HepG2 (cell line): ENCODE data around the gene WDR45B. TPM values are rescaled to one million over a fixed set of nuclear protein-coding genes. Genes with fewer than 3 reads are reported as not detected.
A peak's percentile ranks its signal among the peaks of the same experiment; 100 is the strongest.

Experiments
- ARNTL ChIP-seq: sonication (generic); formaldehyde crosslinking; IDR thresholded peaks from 2 replicates; pipeline ENCODE4 v1.4.0; 2020; ENCODE audit warnings: mild to moderate bottlenecking, missing genetic modification reagents
- ATF7-NPFF ChIP-seq: sonication (generic); formaldehyde crosslinking; IDR thresholded peaks from 2 replicates; pipeline ENCODE4 v1.8.1; 2023; ENCODE audit warnings: mild to moderate bottlenecking, low read depth, missing genetic modification reagents, moderate library complexity
- CREB3 ChIP-seq: sonication (generic); formaldehyde crosslinking; IDR thresholded peaks from 2 replicates; pipeline ENCODE4 v1.5.0; 2020; ENCODE audit warnings: missing genetic modification reagents
- EEA1 ChIP-seq: sonication (generic); formaldehyde crosslinking; IDR thresholded peaks from 2 replicates; pipeline ENCODE4 v1.5.1; 2020; ENCODE audit warnings: mild to moderate bottlenecking, missing genetic modification reagents, borderline replicate concordance
- ESRRA ChIP-seq: sonication (generic); formaldehyde crosslinking; IDR thresholded peaks from 2 replicates; pipeline ENCODE4 v1.5.1; 2020; ENCODE audit warnings: mild to moderate bottlenecking, low read depth, missing genetic modification reagents
- FOXP4 ChIP-seq: sonication (generic); formaldehyde crosslinking; IDR thresholded peaks from 2 replicates; pipeline ENCODE4 v1.4.0; 2020; ENCODE audit warnings: missing genetic modification reagents
- LCORL ChIP-seq, 2 experiments: fragments of 450-650 bp in 1 of 2; sonication (generic) in 1 of 2; formaldehyde crosslinking in 1 of 2; IDR thresholded peaks; 2 replicates each; pipeline versions ENCODE4 v1.5.0 to v1.6.1; 2017 to 2020; ENCODE audit warnings: antibody characterized with exemption in 1 of 2, missing genetic modification reagents in 1 of 2
- MAFF ChIP-seq: IDR thresholded peaks from 2 replicates; pipeline ENCODE4 v1.6.1; 2011; ENCODE audit warnings: low read depth, low read length, improper control_type of control experiment
- MIER2 ChIP-seq: IDR thresholded peaks from 2 replicates; pipeline ENCODE4 v1.6.1; 2016; ENCODE audit warnings: missing biosample characterization, missing genetic modification reagents
- NCOR1 ChIP-seq: fragments of 200-600 bp; sonication (generic); IDR thresholded peaks from 2 replicates; pipeline ENCODE4 v1.7.0; 2017; ENCODE audit warnings: antibody characterized with exemption, low read length, borderline replicate concordance
- NFE2L1 ChIP-seq: sonication (generic); formaldehyde crosslinking; IDR thresholded peaks from 2 replicates; pipeline ENCODE4 v1.4.0; 2020; ENCODE audit warnings: missing genetic modification reagents, mild to moderate bottlenecking, borderline replicate concordance
- NR0B2 ChIP-seq: sonication (generic); formaldehyde crosslinking; IDR thresholded peaks from 2 replicates; pipeline ENCODE4 v1.4.0; 2020; ENCODE audit warnings: mild to moderate bottlenecking, missing genetic modification reagents
- PAF1 ChIP-seq: IDR thresholded peaks from 2 replicates; pipeline ENCODE4 v1.6.1; 2016; ENCODE audit warnings: missing genetic modification reagents, missing compliant biosample characterization
- SIX4 ChIP-seq: sonication (generic); formaldehyde crosslinking; IDR thresholded peaks from 2 replicates; pipeline ENCODE4 v1.4.0; 2020; ENCODE audit warnings: missing genetic modification reagents
- SMAD9 ChIP-seq: sonication (generic); formaldehyde crosslinking; IDR thresholded peaks from 2 replicates; pipeline ENCODE4 v1.5.1; 2020; ENCODE audit warnings: mild to moderate bottlenecking, missing genetic modification reagents
- ZBTB42 ChIP-seq: sonication (generic); formaldehyde crosslinking; IDR thresholded peaks from 2 replicates; pipeline ENCODE4 v1.5.0; 2020; ENCODE audit warnings: mild to moderate bottlenecking, missing genetic modification reagents
- ZFP36L2 ChIP-seq: sonication (generic); formaldehyde crosslinking; IDR thresholded peaks from 2 replicates; pipeline ENCODE4 v1.4.0; 2020; ENCODE audit warnings: missing genetic modification reagents
- ZFP91 ChIP-seq: sonication (generic); formaldehyde crosslinking; IDR thresholded peaks from 2 replicates; pipeline ENCODE4 v1.9.0; 2022; ENCODE audit warnings: missing genetic modification reagents, mild to moderate bottlenecking, borderline replicate concordance
- ZNF280D ChIP-seq: sonication (generic); formaldehyde crosslinking; IDR thresholded peaks from 2 replicates; pipeline ENCODE4 v1.5.1; 2020; ENCODE audit warnings: mild to moderate bottlenecking, missing genetic modification reagents
- ZNF430 ChIP-seq: sonication (generic); formaldehyde crosslinking; IDR thresholded peaks from 2 replicates; pipeline ENCODE4 v1.9.0; 2021; ENCODE audit warnings: mild to moderate bottlenecking, missing genetic modification reagents
- ZNF543 ChIP-seq: sonication (generic); formaldehyde crosslinking; IDR thresholded peaks from 2 replicates; pipeline ENCODE4 v1.4.0; 2020; ENCODE audit warnings: mild to moderate bottlenecking, missing genetic modification reagents
- ZNF615 ChIP-seq: sonication (generic); formaldehyde crosslinking; IDR thresholded peaks from 2 replicates; pipeline ENCODE4 v1.5.0; 2020; ENCODE audit warnings: mild to moderate bottlenecking, missing genetic modification reagents, borderline replicate concordance
- polyA plus RNA-seq, 8 experiments: library from polyadenylated mRNA; depleted of rRNA in 3 of 8; stranded (reverse) in 7 of 8; unstranded in 1 of 8; fragments of >200 nt; fragmentation: Illumina TruSeq in 4 of 8; extraction: Trizol in 4 of 8; gene quantifications; 2 replicates each; pipeline versions ENCODE4 v1.2.1 to v1.2.3, GENCODE V29; 2011 to 2016; ENCODE audit warnings: low read depth in 4 of 8, missing spikeins in 1 of 8, mixed read lengths in 1 of 8; ENCODE audit not compliant: insufficient read depth in 1 of 8
- total RNA-seq, 5 experiments: library from RNA; depleted of rRNA; stranded (reverse); fragments of >200 nt; fragmentation: Illumina TruSeq; extraction: Trizol; gene quantifications; 2 replicates each; pipeline ENCODE4 v1.2.3, GENCODE V29; 2016; ENCODE audit warnings: low read depth in 1 of 5

WDR45B gene
- total and polyA plus RNA-seq, 2 of the 13 experiments (the other 11 are each of a cell fraction or from before 2014, with no cell fraction given) = 86.2 to 155 TPM

GRCh38 chr17:82648165-82648668 is at the start of gene WDR45B (continued):
- TF ChIP-seq ZNF280D (no peak), ZNF430 (peak; percentile 21; the same call in 1 of the 2 replicates), PAF1 (CRISPR knock-in tag) (no peak), ZNF543 (CRISPR knock-in tag) (0 out of 2 replicates have a peak, but pooled peaks have one; percentile 60), CREB3 (CRISPR knock-in tag) (no peak), NFE2L1 (CRISPR knock-in tag) (no peak), NCOR1 (no peak), SIX4 (CRISPR knock-in tag) (peak; percentile 57; the same call in 1 of the 2 replicates), ATF7-NPFF (peak; percentile 93), SMAD9 (CRISPR knock-in tag) (no peak), ARNTL (CRISPR knock-in tag) (0 out of 2 replicates have a peak, but pooled peaks have one; percentile 46), ZNF615 (no peak), NR0B2 (CRISPR knock-in tag) (peak; percentile 94), ZFP36L2 (CRISPR knock-in tag) (no peak), MIER2 (CRISPR knock-in tag) (0 out of 2 replicates have a peak, but pooled peaks have one; percentile 45), ZBTB42 (no peak; the same call in 1 of the 2 replicates), MAFF (no peak), FOXP4 (peak; percentile 20; the same call in 1 of the 2 replicates), ZFP91 (CRISPR knock-in tag) (0 out of 2 replicates have a peak, but pooled peaks have one; percentile 60), EEA1 (peak; percentile 95; the same call in 1 of the 2 replicates), LCORL (IDR thresholded peaks at IDR 0.05) (no peak), LCORL (CRISPR knock-in tag; IDR thresholded peaks at IDR 0.05) (0 out of 2 replicates have a peak, but pooled peaks have one; percentile 30), ESRRA (peak; percentile 17; the same call in 1 of the 2 replicates)
